Mucosa of stomach (tissue), 1 donor: Measurements from ENCODE around the gene CDH24.

Source experiments
- H3K27me3 ChIP-seq: one replicate; pipeline ENCODE4 v1.7.0; 2013; ENCODE audit warnings: mild to moderate bottlenecking, low read length; ENCODE audit not compliant: control insufficient read depth, insufficient read depth
- H3K36me3 ChIP-seq: one replicate; pipeline ENCODE4 v1.7.0; 2013; ENCODE audit warnings: low read length; ENCODE audit not compliant: control insufficient read depth, insufficient read depth
- H3K4me1 ChIP-seq: one replicate; pipeline ENCODE4 v1.7.0; 2013; ENCODE audit warnings: mild to moderate bottlenecking, low read length; ENCODE audit not compliant: control insufficient read depth, insufficient read depth
- H3K4me3 ChIP-seq: one replicate; pipeline ENCODE4 v1.7.0; 2013; ENCODE audit warnings: low read length
- H3K9ac ChIP-seq: one replicate; pipeline ENCODE4 v1.7.0; 2013; ENCODE audit warnings: mild to moderate bottlenecking, low read length, moderate library complexity
- H3K9me3 ChIP-seq: one replicate; pipeline ENCODE4 v1.7.0; 2013; ENCODE audit warnings: mild to moderate bottlenecking, low read length, moderate library complexity; ENCODE audit not compliant: control insufficient read depth
- donor health status: Pancreatic carcinoma.

Gene CDH24

GRCh38 chr14:23054000-23054811 lies 3.1 kb downstream of the CDH24 start:
- Histone ChIP-seq H3K9me3 (no peaks in the 10 kb centered on the region), H3K36me3 (peaks cover 5% of the 10 kb centered on the region), H3K4me3 (no peak overlapping the region), H3K9ac (no peak overlapping the region), H3K4me1 (peaks cover 16% of the 10 kb centered on the region), H3K27me3 (peaks cover 4% of the 10 kb centered on the region)

DNA sequence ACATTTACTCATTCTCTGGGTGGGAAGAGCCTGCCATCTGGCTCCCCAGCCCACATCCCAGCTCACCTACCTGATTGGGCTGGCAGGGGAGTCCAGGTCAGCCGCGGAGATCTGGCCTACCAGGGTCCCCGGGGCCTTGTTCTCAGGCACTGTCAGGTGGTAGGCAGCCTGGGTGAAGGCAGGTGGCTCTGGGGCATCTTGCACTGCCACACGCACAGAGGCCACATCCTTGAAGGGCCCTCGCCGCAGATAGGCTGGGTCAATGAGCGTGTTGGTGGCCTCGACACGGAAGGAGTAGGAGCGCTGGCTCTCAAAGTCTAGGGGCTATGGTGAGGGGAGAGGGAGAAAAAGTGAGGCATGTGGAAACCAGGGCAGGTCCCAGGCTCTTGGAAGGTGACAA lies 3.9 kb downstream of the CDH24 start:
- peaks cover 16% of the 10 kb centered on the region for H3K4me1 ChIP-seq
- H3K9me3 ChIP-seq = no peaks in the 10 kb centered on the region
- H3K36me3 ChIP-seq = no peaks in the 10 kb centered on the region
- peaks cover 4% of the 10 kb centered on the region for H3K27me3 ChIP-seq
- H3K9ac ChIP-seq = no peak overlapping the region
- no peak overlapping the region for H3K4me3 ChIP-seq

- Histone ChIP-seq H3K27me3 (peaks cover 4% of the 10 kb centered on the region), H3K9me3 (no peaks in the 10 kb centered on the region), H3K4me3 (no peak overlapping the region), H3K36me3 (no peaks in the 10 kb centered on the region), H3K9ac (no peak overlapping the region), H3K4me1 (peaks cover 10% of the 10 kb centered on the region)
Measured at GRCh38 chr14:23052671-23053070, 4.6 kb downstream of the CDH24 start.

GRCh38 chr14:23052182-23052623 lies 5.1 kb downstream of the CDH24 start:
- no peak overlapping the region for H3K9ac ChIP-seq
- no peak overlapping the region for H3K4me3 ChIP-seq
- peaks cover 10% of the 10 kb centered on the region for H3K4me1 ChIP-seq
- H3K9me3 ChIP-seq = no peaks in the 10 kb centered on the region
- peaks cover 4% of the 10 kb centered on the region for H3K27me3 ChIP-seq
- H3K36me3 ChIP-seq = no peaks in the 10 kb centered on the region

GRCh38 chr14:23051141-23052057 lies 5.9 kb downstream of the CDH24 start:
- Histone ChIP-seq H3K4me1 (peaks cover 4% of the 10 kb centered on the region), H3K27me3 (no peaks in the 10 kb centered on the region), H3K4me3 (no peak overlapping the region), H3K9me3 (no peaks in the 10 kb centered on the region), H3K9ac (no peak overlapping the region), H3K36me3 (no peaks in the 10 kb centered on the region)

GRCh38 chr14:23049011-23049410 lies 8.3 kb downstream of the CDH24 start:
- Histone ChIP-seq H3K9ac (no peak overlapping the region), H3K4me1 (peaks cover 13% of the 10 kb centered on the region), H3K27me3 (no peaks in the 10 kb centered on the region), H3K9me3 (no peaks in the 10 kb centered on the region), H3K4me3 (no peak overlapping the region), H3K36me3 (no peaks in the 10 kb centered on the region)

DNA sequence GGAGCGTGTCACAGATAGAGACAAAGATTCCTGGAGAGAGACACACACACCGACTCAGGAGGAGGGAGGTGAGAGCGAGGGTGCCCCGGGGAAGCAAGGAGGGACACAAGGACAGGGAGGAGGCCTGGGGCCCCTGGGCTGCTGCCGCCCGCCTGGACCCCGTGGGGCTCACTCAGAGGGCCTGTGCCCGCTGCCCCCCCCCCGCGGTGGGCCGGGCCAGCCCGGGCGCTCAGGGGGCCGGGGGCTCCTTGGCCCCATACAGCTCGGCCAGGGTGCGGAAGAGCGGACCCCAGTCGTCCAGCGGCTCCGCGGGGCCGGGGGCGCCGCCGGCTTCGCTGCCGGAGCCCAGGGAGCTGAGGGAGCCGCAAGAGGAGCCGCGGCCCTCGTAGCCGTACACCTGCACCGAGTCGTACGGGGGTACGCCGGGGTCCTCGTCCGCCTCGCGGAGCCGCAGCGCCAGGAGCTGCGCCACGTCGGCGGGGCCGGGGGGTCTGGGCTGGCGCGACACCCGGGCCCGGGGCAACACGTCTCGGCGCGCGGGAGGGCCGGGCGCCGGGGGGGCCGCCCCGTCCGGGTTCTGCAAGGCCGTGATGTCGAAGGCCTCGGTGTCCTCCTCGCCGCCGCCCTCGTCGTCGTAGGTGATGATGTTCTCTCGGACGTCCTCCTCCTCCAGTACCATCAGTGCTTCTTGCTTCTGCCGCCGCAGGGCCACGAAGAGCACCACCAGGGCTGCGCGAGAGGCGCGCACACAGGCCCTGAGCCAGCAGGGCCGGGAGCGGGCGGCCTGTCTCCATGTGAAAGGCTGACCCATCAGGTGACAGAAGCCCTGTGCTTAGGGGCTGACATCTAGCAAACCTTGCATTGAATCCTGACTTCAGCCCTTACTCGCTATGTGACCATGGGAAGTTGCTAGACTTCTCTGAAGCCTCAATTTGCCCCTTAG lies 9.3 kb downstream of the CDH24 start:
- Histone ChIP-seq H3K4me3 (no peak overlapping the region), H3K36me3 (no peaks in the 10 kb centered on the region), H3K4me1 (peaks cover 13% of the 10 kb centered on the region), H3K27me3 (no peaks in the 10 kb centered on the region), H3K9me3 (no peaks in the 10 kb centered on the region), H3K9ac (no peak overlapping the region)

GRCh38 chr14:23047034-23047634 lies 10.2 kb downstream of the CDH24 start:
- Histone ChIP-seq H3K9ac (no peak overlapping the region), H3K9me3 (no peaks in the 10 kb centered on the region), H3K4me1 (peaks cover 13% of the 10 kb centered on the region), H3K27me3 (no peaks in the 10 kb centered on the region), H3K36me3 (no peaks in the 10 kb centered on the region), H3K4me3 (no peak overlapping the region)

DNA sequence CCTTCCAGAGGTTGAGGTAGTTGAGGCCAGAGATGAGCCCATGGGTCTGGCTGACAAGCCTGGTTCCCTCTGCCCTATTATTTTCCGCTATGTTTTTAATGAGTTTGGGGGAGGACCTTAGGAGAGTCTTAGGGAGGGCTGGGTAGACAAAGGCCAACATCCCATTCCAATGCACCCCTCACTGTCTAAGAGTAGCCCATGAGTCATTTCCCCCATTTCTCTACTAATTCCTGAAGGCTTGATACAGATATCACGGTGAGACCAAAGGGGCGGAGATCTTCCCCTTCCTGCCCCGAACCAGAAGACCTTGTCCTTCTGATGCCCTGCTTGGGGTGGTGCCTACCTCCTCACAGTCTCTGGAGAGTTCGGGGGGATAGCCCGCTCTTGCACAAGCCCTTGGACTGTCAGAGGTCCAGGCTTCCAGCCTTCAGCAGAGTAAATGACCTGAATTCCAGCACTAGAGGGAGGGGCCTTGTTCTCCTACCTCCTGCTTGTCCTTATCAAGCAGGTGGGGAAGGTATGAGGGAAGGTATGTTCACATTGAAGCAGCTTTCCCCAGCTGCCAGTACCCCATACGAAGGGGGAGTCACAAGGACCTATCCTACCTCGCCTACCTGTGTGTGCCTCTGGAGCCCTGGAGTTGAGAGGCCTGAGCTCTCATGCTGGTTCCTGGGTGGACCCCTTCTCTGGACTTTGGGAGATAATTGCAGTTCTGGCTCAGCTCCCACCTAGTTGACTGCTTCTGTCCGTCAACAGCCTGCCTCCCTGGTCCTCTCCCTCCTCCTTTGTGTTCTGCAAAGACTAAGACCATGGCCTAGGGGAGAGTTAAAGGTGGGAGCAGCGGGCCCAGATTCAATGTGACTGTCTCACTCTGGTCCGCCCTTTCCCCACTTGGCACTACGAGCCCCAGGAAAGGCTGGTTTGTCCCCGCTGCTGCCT lies 11.6 kb downstream of the CDH24 start:
- no peak overlapping the region for H3K4me3 ChIP-seq
- no peaks in the 10 kb centered on the region for H3K36me3 ChIP-seq
- no peaks in the 10 kb centered on the region for H3K27me3 ChIP-seq
- H3K9ac ChIP-seq = no peak overlapping the region
- peaks cover 13% of the 10 kb centered on the region for H3K4me1 ChIP-seq
- H3K9me3 ChIP-seq = no peaks in the 10 kb centered on the region

DNA sequence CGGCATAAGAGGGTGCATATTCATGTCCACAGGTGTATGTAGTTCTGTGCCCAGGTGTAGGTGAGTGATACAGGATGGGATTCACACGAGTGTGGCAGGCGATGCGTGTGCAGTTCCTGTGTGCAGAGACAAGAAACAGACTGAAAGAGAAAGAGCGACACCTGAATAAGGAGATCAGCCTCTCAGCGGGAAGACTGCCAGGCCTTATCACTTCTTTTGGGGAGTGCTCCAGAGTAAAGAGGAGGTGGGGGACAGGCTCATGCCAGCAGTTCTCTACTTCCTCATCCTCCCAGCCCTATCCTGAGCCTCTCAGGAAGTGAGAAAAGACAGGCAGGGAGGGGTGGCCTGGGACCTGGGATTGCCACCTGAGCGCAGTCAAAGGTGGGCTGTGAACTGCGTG lies 12.5 kb downstream of the CDH24 start:
- Histone ChIP-seq H3K4me1 (peaks cover 13% of the 10 kb centered on the region), H3K9ac (no peak overlapping the region), H3K27me3 (no peaks in the 10 kb centered on the region), H3K4me3 (no peak overlapping the region), H3K9me3 (no peaks in the 10 kb centered on the region), H3K36me3 (no peaks in the 10 kb centered on the region)
